BJ (cell line): ENCODE data around the gene MPV17L2. TPM values are rescaled to one million over a fixed set of nuclear protein-coding genes. Genes with fewer than 3 reads are reported as not detected.
A peak's percentile ranks its signal among the peaks of the same experiment; 100 is the strongest.
"Not testable (repeated sequence)": the region's sequence is repeated elsewhere in the genome, so short reads cannot be mapped to it uniquely, and the experiment has no call there.

Experiments used
- CTCF ChIA-PET: fragments of 350-600 bp; formaldehyde crosslinking; extraction: SDS; loops from one replicate; lab custom pipeline; 2021; ENCODE audit warnings: antibody characterized with exemption, inconsistent platforms; lab: Yijun Ruan, JAX
- POLR2A ChIA-PET: fragments of 300-600 bp; sonication (Branson Sonifier 250); formaldehyde crosslinking; extraction: SDS; loops from one replicate; lab custom pipeline; 2021; ENCODE audit warnings: antibody characterized with exemption; lab: Charles Lee
- DNase-seq: peaks from one replicate; pipeline ENCODE4 v3.0.0-alpha.2; 2011; ENCODE audit warnings: low read depth
- H3K27me3 ChIP-seq: 2 replicates; pipeline ENCODE4 v1.6.0; 2011; ENCODE audit warnings: low read length; ENCODE audit not compliant: control insufficient read depth, insufficient read depth
- H3K36me3 ChIP-seq: 2 replicates; pipeline ENCODE4 v1.5.1; 2011; ENCODE audit warnings: low read length; ENCODE audit not compliant: control insufficient read depth, insufficient read depth
- H3K4me3 ChIP-seq: 2 replicates; pipeline ENCODE4 v1.5.1; 2011; ENCODE audit warnings: low read depth, mild to moderate bottlenecking, control low read depth, low read length
- polyA plus RNA-seq: library from polyadenylated mRNA; depleted of rRNA; stranded (reverse); fragments of >200 nt; gene quantifications from 2 replicates; pipeline ENCODE4 v1.2.3, GENCODE V29; 2011
- TF ChIP-seq, protein P1 (sequence below): IDR thresholded peaks from 2 replicates; pipeline ENCODE4 v1.5.1; 2011; ENCODE audit warnings: low read depth, mild to moderate bottlenecking, control low read depth, inconsistent platforms, low read length, moderate library complexity; ENCODE audit not compliant: insufficient read depth

Gene MPV17L2
- polyA plus RNA-seq, 1 experiment: 25.0 TPM

- ChIA-PET POLR2A (no interaction called here), CTCF (interaction anchor here (0.9 to 12.0 kb wide), 3 partner anchors 14 to 93 kb away, joined by 3 to 109 read pairs (median 4); a partner anchor contains a TSS)
- TF ChIP-seq, protein P1, sequence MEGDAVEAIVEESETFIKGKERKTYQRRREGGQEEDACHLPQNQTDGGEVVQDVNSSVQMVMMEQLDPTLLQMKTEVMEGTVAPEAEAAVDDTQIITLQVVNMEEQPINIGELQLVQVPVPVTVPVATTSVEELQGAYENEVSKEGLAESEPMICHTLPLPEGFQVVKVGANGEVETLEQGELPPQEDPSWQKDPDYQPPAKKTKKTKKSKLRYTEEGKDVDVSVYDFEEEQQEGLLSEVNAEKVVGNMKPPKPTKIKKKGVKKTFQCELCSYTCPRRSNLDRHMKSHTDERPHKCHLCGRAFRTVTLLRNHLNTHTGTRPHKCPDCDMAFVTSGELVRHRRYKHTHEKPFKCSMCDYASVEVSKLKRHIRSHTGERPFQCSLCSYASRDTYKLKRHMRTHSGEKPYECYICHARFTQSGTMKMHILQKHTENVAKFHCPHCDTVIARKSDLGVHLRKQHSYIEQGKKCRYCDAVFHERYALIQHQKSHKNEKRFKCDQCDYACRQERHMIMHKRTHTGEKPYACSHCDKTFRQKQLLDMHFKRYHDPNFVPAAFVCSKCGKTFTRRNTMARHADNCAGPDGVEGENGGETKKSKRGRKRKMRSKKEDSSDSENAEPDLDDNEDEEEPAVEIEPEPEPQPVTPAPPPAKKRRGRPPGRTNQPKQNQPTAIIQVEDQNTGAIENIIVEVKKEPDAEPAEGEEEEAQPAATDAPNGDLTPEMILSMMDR: no peak
- no peak for DNase-seq
- Histone ChIP-seq H3K36me3 (no peaks in the 10 kb centered on the region), H3K27me3 (no peaks in the 10 kb centered on the region), H3K4me3 (no peak overlapping the region; the same call in 1 of the 2 replicates)
These were observed 13.0 kb downstream of the MPV17L2 start for GRCh38 chr19:18206018-18206417.

DNA sequence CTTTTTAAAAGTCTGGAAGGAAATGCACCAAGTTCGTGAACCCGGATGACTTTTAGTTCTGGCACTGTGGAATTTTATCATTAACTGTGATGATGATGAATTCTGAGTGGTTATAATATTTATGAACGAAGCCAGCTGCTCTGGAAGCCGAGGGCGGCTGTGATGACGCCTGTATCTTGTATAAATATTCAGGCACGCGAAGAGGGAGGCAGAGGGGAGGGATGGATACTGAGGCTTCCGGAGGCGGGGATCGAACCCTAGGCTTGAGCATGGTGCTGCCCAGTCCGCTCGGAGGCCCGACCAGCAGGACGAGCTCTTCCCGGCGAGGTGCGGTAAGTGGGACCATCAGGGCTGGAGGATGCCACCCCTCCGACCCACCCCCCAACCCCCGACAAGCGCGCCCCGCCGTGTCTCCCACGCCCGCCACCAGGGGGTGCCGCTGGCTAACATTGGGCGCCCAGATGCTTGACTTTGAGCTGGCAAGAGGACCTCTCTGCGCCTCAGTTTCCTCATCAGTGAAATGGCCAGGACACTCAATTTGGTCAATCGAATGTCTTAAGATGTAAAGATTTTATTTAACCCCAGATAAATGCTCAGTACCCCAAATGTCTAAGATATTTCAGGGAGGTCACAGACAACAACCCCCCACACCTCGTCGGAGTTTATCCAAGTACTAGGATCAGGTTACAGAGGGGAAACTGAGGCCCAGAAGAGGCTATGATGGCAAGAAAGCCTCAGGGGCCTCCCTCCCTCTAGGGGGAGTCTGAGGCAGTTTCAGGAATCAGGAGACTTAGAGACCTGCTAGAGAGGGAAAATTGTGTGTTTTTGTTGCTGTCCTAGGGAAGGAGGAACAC is 15.3 kb downstream of the MPV17L2 start:
- Histone ChIP-seq H3K36me3 (no peaks in the 10 kb centered on the region), H3K4me3 (peak overlapping the region; percentile 11; the same call in 1 of the 2 replicates), H3K27me3 (no peaks in the 10 kb centered on the region)
- peak; percentile 48 for DNase-seq
- TF ChIP-seq, protein P1: peak; percentile 74
- CTCF ChIA-PET: interaction anchor here (0.6 to 12.0 kb wide), 15 partner anchors 12 to 172 kb away, joined by 3 to 109 read pairs (median 4); a partner anchor contains a TSS
- POLR2A ChIA-PET: no interaction called here

DNA sequence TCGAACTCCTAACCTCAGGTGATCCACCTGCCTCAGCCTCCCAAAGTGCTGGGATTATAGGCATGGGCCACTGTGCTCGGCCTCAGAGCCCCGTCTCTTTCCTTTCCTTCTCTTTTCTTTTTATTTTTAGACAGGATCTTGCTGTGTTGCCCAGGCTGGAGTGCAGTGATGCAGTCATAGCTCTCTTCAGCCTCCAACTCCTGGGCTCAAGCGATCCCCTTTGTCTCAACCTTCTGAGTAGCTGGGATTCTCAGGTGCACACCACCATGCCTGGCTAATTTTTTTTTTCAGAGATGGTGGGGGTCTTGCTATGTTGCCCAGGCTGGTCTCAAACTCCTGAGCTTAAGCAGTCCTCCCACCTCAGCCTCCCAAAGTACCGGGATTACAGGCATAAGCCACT is 16.9 kb downstream of the MPV17L2 start:
- H3K27me3 ChIP-seq, H3K4me3 ChIP-seq, H3K36me3 ChIP-seq, DNase-seq, POLR2A ChIA-PET: not testable (repeated sequence)
- CTCF ChIA-PET: interaction anchor here (1.2 to 1.6 kb wide), 4 partner anchors 11 to 44 kb away, joined by 3 to 6 read pairs (median 4); no protein-coding TSS in a partner anchor

- Histone ChIP-seq H3K27me3 (no peaks in the 10 kb centered on the region), H3K4me3 (no peak overlapping the region), H3K36me3 (no peaks in the 10 kb centered on the region)
- ChIA-PET CTCF (interaction anchor here (0.6 to 1.6 kb wide), 2 partner anchors 18 to 40 kb away, joined by 4 to 6 read pairs; no protein-coding TSS in a partner anchor), POLR2A (no interaction called here)
- TF ChIP-seq, protein P1: no peak
- no peak for DNase-seq
These were observed 18.7 kb downstream of the MPV17L2 start for GRCh38 chr19:18211683-18212082.

DNA sequence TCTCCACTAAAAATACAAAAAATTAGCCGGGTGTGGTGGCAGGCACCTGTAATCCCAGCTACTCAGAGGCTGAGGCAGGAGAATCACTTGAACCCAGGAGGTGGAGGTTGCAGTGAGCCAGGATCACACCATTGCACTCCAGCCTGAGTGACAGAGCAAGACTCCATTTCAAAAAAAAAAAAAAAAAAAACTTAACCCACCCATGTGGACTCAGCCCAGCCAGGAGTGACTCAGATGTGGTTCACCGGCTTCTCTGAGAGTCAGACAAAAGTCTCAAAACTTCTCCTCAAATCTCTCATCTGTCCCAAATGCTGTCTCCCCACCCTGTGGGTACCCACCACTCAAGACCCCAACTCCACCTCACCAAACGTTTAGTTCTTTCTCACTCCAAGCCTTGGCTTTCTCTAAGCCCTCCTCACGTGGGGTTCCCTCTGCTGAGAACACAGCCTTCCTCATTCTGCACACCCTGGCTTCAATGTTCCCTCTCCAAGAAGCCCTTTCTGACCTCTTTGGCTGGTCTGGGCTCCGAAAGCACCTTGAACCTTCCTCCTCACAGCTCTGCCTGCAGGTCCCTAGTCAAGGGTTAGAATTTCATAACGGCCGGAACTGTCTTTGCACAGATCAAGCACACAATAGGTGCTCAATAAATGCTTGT is 21.9 kb downstream of the MPV17L2 start:
- no peaks in the 10 kb centered on the region for H3K36me3 ChIP-seq
- no peak for DNase-seq
- H3K27me3 ChIP-seq: peaks cover 4% of the 10 kb centered on the region; the same call in 1 of the 2 replicates
- ChIA-PET POLR2A (no interaction called here), CTCF (no interaction called here)
- TF ChIP-seq, protein P1: no peak
- no peak overlapping the region for H3K4me3 ChIP-seq
